Measurements from ENCODE around the gene ATOH8.
"Not testable (repeated sequence)": the region's sequence is repeated elsewhere in the genome, so short reads cannot be mapped to it uniquely, and the experiment has no call there.

Gene ATOH8

GRCh38 chr2:85753525-85754312 is at the start of gene ATOH8:
ATOH8 (plus strand) TSS chr2:85753991; CDS start chr2:85754190, 199 bp downstream.
- DNase-seq (ENCODE audit: low read depth in 3 of 3), result peak in 1 of 3 experiments; percentile 29

- no peak for DNase-seq (ENCODE audit: low read depth in 3 of 3)
Measured at GRCh38 chr2:85704038-85704437, 49.8 kb upstream of the ATOH8 start.

GRCh38 chr2:85704800-85705679 is 48.8 kb upstream of the ATOH8 start:
- DNase-seq (ENCODE audit: low read depth in 3 of 3), result no peak

- no peak for DNase-seq (ENCODE audit: low read depth in 3 of 3)
Measured at GRCh38 chr2:85705680-85706039, 48.1 kb upstream of the ATOH8 start.

GRCh38 chr2:85706063-85706462 is 47.7 kb upstream of the ATOH8 start:
- DNase-seq (ENCODE audit: low read depth in 3 of 3), result no peak

- no peak for DNase-seq (ENCODE audit: low read depth in 3 of 3)
Measured at GRCh38 chr2:85706599-85707296, 47.0 kb upstream of the ATOH8 start.

GRCh38 chr2:85707304-85707703 is 46.5 kb upstream of the ATOH8 start:
- DNase-seq (ENCODE audit: low read depth in 3 of 3), result peak; percentile 19 to 69 (median 46)

- DNase-seq (ENCODE audit: low read depth in 3 of 3), result no peak
Measured at GRCh38 chr2:85708641-85709040, 45.1 kb upstream of the ATOH8 start.

- no peak for DNase-seq (ENCODE audit: low read depth in 3 of 3)
Measured at GRCh38 chr2:85709401-85709811, 44.4 kb upstream of the ATOH8 start.

- DNase-seq (ENCODE audit: low read depth in 3 of 3), result no peak
Measured at GRCh38 chr2:85710687-85711577, 42.9 kb upstream of the ATOH8 start.

- DNase-seq (ENCODE audit: low read depth in 3 of 3), result no peak
Measured at GRCh38 chr2:85711578-85712060, 42.2 kb upstream of the ATOH8 start.

- no peak for DNase-seq (ENCODE audit: low read depth in 3 of 3)
Measured at GRCh38 chr2:85712336-85712735, 41.5 kb upstream of the ATOH8 start.

GRCh38 chr2:85712849-85713612 is 40.8 kb upstream of the ATOH8 start:
- no peak for DNase-seq (ENCODE audit: low read depth in 3 of 3)

- DNase-seq (ENCODE audit: low read depth in 3 of 3), result no peak
Measured at GRCh38 chr2:85713836-85714235, 40.0 kb upstream of the ATOH8 start.

- DNase-seq (ENCODE audit: low read depth in 3 of 3), result not testable (repeated sequence)
Measured at GRCh38 chr2:85714421-85714820, 39.4 kb upstream of the ATOH8 start.

GRCh38 chr2:85714841-85715240 is 39.0 kb upstream of the ATOH8 start:
- DNase-seq (ENCODE audit: low read depth in 3 of 3), result no peak

GRCh38 chr2:85716346-85716914 is 37.4 kb upstream of the ATOH8 start:
- DNase-seq (ENCODE audit: low read depth in 3 of 3), result no peak

GRCh38 chr2:85717308-85718008 is 36.3 kb upstream of the ATOH8 start:
- no peak for DNase-seq (ENCODE audit: low read depth in 3 of 3)

GRCh38 chr2:85718009-85718391 is 35.8 kb upstream of the ATOH8 start:
- no peak for DNase-seq (ENCODE audit: low read depth in 3 of 3)
